SK-N-MC (cell line): ENCODE measurements around the gene FLNB.

Experiments
- DNase-seq: peaks from one replicate; pipeline ENCODE4 v3.0.0-alpha.2; 2011; ENCODE audit warnings: low read depth, low spot score
- H3K27ac ChIP-seq: fragments of 200-600 bp; sonication (generic); 2 replicates; pipeline ENCODE4 v1.5.1; 2016; ENCODE audit warnings: mixed run types
- H3K36me3 ChIP-seq: fragments of 200-600 bp; sonication (generic); 2 replicates; pipeline ENCODE4 v1.6.1; 2017; ENCODE audit warnings: antibody characterized with exemption, low read length, mixed read lengths; ENCODE audit not compliant: insufficient read depth
- H3K4me3 ChIP-seq: fragments of 200-600 bp; sonication (generic); 2 replicates; pipeline ENCODE4 v1.5.1; 2016
- H3K9ac ChIP-seq: fragments of 200-600 bp; sonication (generic); 2 replicates; pipeline ENCODE4 v1.8.0; 2017; ENCODE audit warnings: mixed run types, mixed read lengths; ENCODE audit not compliant: insufficient read length
- H3K9me3 ChIP-seq: fragments of 200-600 bp; sonication (generic); 2 replicates; pipeline ENCODE4 v1.6.1; 2017; ENCODE audit warnings: low read depth, mild to moderate bottlenecking, antibody characterized with exemption, low read length, moderate library complexity, mixed read lengths
- EZH2 ChIP-seq: fragments of 200-600 bp; sonication (generic); IDR thresholded peaks from one replicate; pipeline ENCODE4 v1.6.1; 2017; ENCODE audit warnings: antibody characterized with exemption
- FOXP2 ChIP-seq: optimal IDR thresholded peaks from 2 replicates; pipeline ENCODE3; 2011; ENCODE audit warnings: mild to moderate bottlenecking, moderate library complexity; ENCODE audit not compliant: insufficient read depth; ENCODE audit errors: extremely low read length, control extremely low read depth
- POLR2AphosphoS5 ChIP-seq: IDR thresholded peaks from 2 replicates; pipeline ENCODE4 v1.6.1; 2012; ENCODE audit warnings: mild to moderate bottlenecking, low read depth, low read length, borderline replicate concordance

Gene FLNB

GRCh38 chr3:57977818-57978235 lies 30.4 kb upstream of the FLNB start:
- no peak for DNase-seq
- H3K27ac ChIP-seq = no peak overlapping the region
- H3K9ac ChIP-seq = no peak overlapping the region
- no peaks in the 10 kb centered on the region for H3K9me3 ChIP-seq
- no peak overlapping the region for H3K4me3 ChIP-seq
- H3K36me3 ChIP-seq = no peaks in the 10 kb centered on the region
- TF ChIP-seq FOXP2 (no peak), EZH2 (no peak), POLR2AphosphoS5 (no peak)

GRCh38 chr3:57978316-57978715 lies 29.9 kb upstream of the FLNB start:
- Histone ChIP-seq H3K4me3 (no peak overlapping the region), H3K9me3 (no peaks in the 10 kb centered on the region), H3K27ac (no peak overlapping the region), H3K9ac (no peak overlapping the region), H3K36me3 (no peaks in the 10 kb centered on the region)
- no peak for DNase-seq
- TF ChIP-seq EZH2 (no peak), FOXP2 (no peak), POLR2AphosphoS5 (no peak)

GRCh38 chr3:57980416-57980815 lies 27.8 kb upstream of the FLNB start:
- TF ChIP-seq EZH2 (no peak), POLR2AphosphoS5 (no peak), FOXP2 (no peak)
- DNase-seq = no peak
- H3K9ac ChIP-seq = no peak overlapping the region
- H3K9me3 ChIP-seq = no peaks in the 10 kb centered on the region
- H3K4me3 ChIP-seq = no peak overlapping the region
- no peaks in the 10 kb centered on the region for H3K36me3 ChIP-seq
- no peak overlapping the region for H3K27ac ChIP-seq

DNA sequence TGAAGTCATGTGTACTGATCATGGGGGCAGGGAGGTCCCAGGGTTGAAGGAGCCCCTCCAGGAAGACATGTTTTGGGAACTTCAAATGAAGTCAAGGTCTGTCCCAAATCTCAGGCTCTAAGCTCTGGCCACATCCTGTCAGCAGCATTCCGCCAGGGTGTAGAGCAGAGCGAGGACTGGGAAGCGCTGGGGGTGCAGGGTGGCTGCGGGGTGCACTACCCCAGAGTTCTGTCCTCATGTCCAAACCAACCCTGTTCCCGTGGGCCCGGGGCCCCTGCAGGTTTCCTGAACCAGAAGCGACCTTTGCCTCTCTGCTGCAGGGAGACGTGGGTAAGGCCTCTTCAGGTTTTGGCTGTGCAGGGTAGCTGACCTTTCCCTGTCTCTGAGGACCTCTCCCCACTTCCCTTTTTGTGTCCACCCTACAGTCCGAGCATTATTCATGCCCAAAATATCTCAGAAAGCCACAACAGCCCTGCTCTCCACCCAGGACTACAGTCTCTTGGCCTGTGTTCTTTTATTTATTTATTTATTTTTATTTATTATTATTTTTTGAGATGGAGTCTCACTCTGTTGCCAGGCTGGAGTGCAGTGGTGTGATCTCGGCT lies 26.6 kb upstream of the FLNB start:
- Histone ChIP-seq H3K27ac (no peak overlapping the region), H3K36me3 (no peaks in the 10 kb centered on the region), H3K4me3 (no peak overlapping the region), H3K9ac (no peak overlapping the region), H3K9me3 (no peaks in the 10 kb centered on the region)
- TF ChIP-seq EZH2 = no peak
- TF ChIP-seq POLR2AphosphoS5 = no peak
- no peak for TF ChIP-seq FOXP2
- DNase-seq = no peak

GRCh38 chr3:57982561-57983243 lies 25.5 kb upstream of the FLNB start:
- Histone ChIP-seq H3K9ac (no peak overlapping the region), H3K9me3 (no peaks in the 10 kb centered on the region), H3K27ac (no peak overlapping the region), H3K4me3 (no peak overlapping the region), H3K36me3 (no peaks in the 10 kb centered on the region)
- no peak for TF ChIP-seq FOXP2
- no peak for TF ChIP-seq POLR2AphosphoS5
- TF ChIP-seq EZH2 = no peak
- DNase-seq = no peak

DNA sequence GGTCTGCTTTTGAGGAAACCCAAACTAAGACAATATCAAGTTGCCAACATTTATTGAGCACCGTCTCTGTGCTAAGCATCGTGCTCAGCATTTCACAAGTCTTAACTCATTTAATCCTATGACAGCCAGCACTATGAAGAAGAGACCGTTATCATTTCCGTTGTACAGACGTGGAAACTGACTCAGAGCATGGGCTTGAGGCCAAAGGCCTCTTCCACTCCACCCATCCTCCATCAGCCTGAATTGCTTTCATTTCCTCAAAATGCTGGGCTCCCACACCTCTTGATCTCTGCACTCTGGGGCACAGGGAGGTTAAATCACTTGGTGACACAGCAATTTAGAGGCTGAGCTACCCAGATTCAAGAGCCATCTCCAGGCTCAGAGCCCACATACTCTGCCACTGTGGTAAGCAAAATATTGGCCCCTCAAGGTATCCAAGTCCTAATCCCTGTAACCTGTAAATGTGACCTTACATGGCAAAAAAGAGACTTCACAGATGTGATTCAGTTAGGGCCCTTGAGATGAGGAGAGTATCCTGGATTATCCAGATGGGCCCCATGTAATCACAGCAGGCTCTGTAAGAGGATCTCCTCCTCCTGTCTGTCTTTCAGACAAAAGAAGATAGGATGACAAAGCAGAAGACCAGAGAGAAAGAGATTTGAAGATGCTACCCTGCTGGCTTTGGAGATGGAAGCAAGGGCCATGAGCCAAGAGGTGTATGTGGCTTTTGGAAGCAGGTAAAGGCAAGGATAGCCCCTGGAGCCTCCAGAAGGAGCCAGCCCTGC lies 24.3 kb upstream of the FLNB start:
- Histone ChIP-seq H3K9ac (no peak overlapping the region), H3K36me3 (no peaks in the 10 kb centered on the region), H3K27ac (no peak overlapping the region), H3K9me3 (no peaks in the 10 kb centered on the region), H3K4me3 (no peak overlapping the region)
- DNase-seq = no peak
- TF ChIP-seq EZH2 (no peak), FOXP2 (no peak), POLR2AphosphoS5 (no peak)

DNA sequence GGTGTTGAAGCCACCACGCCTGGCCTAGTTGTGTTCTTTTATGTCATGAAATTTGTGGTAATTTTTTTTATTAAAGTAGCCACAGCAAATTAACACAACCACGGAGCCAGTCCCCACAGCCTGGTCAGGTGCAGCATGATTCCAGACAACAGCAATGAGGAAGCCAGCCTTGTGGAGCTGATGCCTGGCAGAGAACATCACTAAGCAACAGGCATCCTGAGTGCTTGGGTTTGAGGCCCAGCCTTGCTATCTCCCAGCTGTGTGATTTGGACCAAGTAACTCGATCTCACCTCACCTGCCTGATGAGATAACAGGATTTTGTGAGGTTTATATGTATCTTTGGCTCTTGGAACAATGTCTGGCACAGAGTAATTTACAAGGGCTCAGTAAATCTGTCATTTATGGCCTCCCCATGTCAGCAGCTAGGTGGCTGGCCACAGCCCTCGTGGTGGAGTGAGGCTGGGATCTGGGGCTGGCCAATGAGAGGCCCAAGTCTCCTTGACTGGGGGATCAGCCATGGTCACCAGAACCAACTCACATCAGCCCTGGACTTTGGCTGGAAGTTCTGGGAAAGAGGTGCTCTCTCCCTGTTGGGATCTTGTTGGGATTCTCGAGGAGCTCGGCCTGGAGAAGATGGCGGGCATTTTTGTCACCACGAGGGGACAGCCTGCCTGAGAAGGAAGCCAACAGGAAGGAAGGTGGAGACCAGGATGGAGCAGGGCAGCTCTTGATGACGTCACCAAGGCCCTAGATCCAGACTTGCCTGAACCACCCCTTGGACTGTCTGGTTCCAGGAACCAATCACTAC lies 22.8 kb upstream of the FLNB start:
- Histone ChIP-seq H3K9ac (no peak overlapping the region), H3K36me3 (no peaks in the 10 kb centered on the region), H3K27ac (no peak overlapping the region), H3K9me3 (no peaks in the 10 kb centered on the region), H3K4me3 (no peak overlapping the region)
- no peak for DNase-seq
- TF ChIP-seq FOXP2 (no peak), POLR2AphosphoS5 (no peak), EZH2 (no peak)

- no peak overlapping the region for H3K4me3 ChIP-seq
- no peak overlapping the region for H3K27ac ChIP-seq
- H3K9ac ChIP-seq = no peak overlapping the region
- H3K36me3 ChIP-seq = no peaks in the 10 kb centered on the region
- DNase-seq = no peak
- no peaks in the 10 kb centered on the region for H3K9me3 ChIP-seq
- TF ChIP-seq EZH2 (no peak), FOXP2 (no peak), POLR2AphosphoS5 (no peak)
Observed at GRCh38 chr3:57985984-57986246, 22.3 kb upstream of the FLNB start.
